GM11168 (cell line): ENCODE measurements around the gene CD7.

Experiments
- in situ Hi-C: fragments of 300-500 bp; cut with MboI; formaldehyde crosslinking; loops from one replicate; pipeline ENCODE4 v1.12.0; 2022; ENCODE audit warnings: low sequenced_read_pairs; ENCODE audit not compliant: unreplicated experiment

Gene CD7

DNA sequence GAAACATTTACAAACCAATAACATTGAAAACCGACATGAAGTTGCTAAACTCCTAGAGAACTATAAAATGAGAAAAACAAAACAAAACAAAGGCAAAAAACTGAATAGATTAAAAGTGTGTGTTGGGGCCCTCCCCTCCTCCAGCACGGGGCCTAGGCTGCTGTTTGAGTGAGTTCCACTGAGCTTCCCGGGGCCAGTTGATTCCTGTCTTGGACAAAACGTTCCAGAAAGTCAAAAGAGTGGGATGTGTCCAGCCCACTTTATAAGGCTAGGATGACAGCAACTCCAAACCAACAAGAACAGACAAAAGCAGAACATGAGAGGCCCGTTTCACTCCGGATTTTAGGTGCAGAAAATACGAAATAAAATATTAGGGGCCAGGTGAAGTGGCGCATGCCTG, 32.3 kb downstream of the CD7 start:
- in situ Hi-C loops, result no loop called here

- in situ Hi-C loops, result no loop called here
Observed at GRCh38 chr17:82283208-82283749, 34.1 kb downstream of the CD7 start.

DNA sequence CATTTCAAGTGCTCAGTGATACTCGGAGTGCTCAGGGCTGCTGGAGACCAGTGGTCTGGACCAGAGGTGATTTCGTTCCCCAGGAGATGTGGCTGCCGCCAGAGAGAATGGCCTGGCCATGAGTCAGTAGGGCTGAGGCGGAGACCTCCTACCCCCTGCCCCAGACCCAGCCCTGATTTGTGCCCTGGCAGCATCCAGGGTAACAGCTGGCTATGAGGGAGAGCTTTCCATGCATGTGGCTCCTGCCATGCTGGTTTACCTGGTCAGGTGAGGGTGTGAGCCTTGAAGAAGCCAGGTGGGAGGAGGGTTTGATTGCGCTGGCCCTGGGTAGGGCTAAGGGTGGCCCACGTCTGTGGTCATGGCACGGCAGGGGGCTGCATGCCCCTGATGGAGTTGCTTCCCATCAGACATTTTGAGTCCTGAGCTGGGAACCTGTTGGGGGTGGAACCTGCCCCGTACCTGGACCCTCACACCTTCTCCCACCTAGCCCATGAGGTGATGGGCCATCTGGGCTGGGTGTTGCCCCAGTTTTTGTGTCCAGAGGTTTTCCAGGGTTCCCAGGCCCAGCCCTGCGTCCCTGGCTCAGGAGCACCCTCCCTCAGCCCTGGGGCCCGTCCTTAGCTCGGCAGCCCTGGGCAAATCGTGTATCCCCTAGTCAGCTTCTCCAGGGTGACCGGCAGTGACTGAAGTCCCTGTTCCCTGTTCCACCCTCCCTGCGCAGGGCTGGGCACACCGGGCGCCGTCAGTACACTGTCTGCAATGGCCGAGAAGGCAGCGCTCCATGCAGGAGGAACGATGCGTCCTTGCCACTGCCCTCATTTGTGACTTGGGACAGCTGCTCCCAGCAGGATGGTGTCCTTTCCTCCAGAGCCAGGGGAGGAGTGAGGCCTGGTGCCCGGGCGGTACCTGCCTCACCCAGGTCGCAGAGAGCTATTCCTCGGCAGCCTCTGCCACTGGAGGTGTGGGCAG, 34.9 kb downstream of the CD7 start:
- in situ Hi-C loops, result no loop called here

- in situ Hi-C loops, result no loop called here
Observed at GRCh38 chr17:82281502-82282238, 35.7 kb downstream of the CD7 start.

- in situ Hi-C loops, result no loop called here
Observed at GRCh38 chr17:82281076-82281475, 36.3 kb downstream of the CD7 start.

- in situ Hi-C loops, result no loop called here
Observed at GRCh38 chr17:82280537-82280936, 36.9 kb downstream of the CD7 start.

GRCh38 chr17:82278786-82279391, 38.5 kb downstream of the CD7 start:
- in situ Hi-C loops, result no loop called here

GRCh38 chr17:82278308-82278707, 39.1 kb downstream of the CD7 start:
- in situ Hi-C loops, result no loop called here

- in situ Hi-C loops, result no loop called here
Observed at GRCh38 chr17:82277851-82278250, 39.6 kb downstream of the CD7 start.

DNA sequence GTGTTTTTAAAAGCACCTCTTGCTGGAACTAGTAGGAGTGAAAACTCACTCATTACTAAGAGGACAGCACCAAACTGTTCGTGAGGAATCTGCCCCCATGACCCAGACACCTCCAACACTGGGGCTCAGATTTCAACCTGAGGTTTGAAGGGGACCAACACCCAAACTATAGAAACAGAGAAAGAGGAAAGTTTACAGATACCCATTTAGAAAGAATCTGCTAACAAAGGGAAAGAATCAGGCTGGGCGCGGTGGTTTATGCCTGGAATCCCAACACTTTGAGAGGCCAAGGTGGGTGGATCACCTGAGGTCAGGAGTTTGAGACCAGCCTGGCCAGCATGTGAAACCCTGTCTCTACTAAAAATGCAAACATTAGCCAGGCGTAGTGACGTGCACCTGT, 40.5 kb downstream of the CD7 start:
- in situ Hi-C loops, result no loop called here

- in situ Hi-C loops, result no loop called here
Observed at GRCh38 chr17:82275326-82275725, 42.1 kb downstream of the CD7 start.

DNA sequence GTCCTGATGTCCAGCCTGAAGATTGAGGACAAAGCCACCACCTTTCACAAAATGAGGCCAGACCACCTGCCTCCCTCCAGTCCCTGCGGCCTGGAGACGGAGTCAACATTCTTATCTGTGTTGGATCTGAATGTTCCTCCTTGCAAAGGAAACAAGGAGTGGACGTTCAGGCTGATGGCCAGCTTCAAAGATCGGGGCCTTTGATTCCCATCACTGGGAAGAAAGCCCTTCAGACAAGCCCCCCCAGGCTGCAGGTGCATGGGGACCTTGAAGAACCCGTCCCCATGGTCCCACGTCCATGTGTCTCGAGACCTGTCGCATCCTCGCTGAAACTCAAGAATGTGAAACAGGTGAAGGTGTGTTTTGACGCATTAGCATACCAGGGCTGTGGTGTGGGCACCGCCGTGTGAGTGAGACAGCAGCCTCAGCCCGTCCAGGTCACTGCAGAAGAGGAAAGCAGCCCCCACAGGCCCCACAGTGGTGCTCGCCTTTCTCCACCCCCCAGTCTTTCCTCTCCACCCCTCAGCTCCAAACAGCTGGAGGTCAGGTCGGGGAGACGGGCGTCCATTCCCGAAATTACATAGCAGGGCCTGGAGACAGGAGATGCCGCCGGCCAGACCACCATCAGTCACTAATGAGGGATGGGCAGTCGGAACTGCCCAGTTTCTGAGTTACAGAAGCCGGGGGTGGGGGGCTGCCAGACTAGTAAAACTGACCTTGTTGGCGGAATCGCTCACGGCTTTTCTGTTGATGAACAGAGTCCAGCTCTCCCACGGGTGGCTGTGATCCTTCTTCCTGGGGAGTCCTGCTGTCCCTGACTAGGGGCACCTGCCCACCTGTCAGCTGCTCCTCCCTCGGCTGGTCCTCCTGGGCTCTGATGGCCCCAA, 43.0 kb downstream of the CD7 start:
- in situ Hi-C loops, result no loop called here

- in situ Hi-C loops, result no loop called here
Observed at GRCh38 chr17:82273327-82274133, 43.9 kb downstream of the CD7 start, which contains the start of gene CSNK1D. Gene CSNK1D, minus strand, starts transcription at chr17:82273700. Its CDS starts 319 bp downstream, at chr17:82273381.

- in situ Hi-C loops, result no loop called here
Observed at GRCh38 chr17:82272495-82273326, 44.7 kb downstream of the CD7 start.

DNA sequence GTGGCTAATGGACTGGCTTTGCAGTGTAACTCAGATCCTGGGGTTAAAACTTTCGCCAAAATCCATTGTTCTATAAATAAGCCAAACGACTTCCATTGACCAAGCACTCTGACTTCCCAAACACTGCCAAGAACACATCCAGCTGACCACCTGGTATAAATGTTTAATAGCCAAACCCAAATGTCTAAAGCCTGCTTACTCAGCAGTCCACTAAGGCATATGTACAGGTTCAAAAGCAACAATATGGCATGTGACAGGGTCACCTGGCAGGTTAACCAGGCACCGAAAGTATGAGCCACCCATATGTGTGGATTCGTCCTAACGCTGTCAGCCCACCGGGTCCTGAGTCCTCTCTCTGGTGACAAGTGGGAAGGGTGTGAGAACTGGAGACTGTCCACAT, 46.0 kb downstream of the CD7 start:
- in situ Hi-C loops, result no loop called here

- in situ Hi-C loops, result no loop called here
Observed at GRCh38 chr17:82270651-82271050, 46.8 kb downstream of the CD7 start.

- in situ Hi-C loops, result no loop called here
Observed at GRCh38 chr17:82269882-82270500, 47.4 kb downstream of the CD7 start.
